A549 treated with AZD9567 at 1 μM for 4 hours (cell line): ENCODE data around the gene ANKRD29. TPM values are rescaled to one million over a fixed set of nuclear protein-coding genes. Genes with fewer than 3 reads are reported as not detected.

Experiments used
- total RNA-seq: library from RNA; stranded (reverse); fragments of 200-300 nt; extraction: Qiagen RNA extraction; gene quantifications from 5 replicates; pipeline ENCODE4 v1.2.3, GENCODE V29; 2022; ENCODE audit not compliant: insufficient read depth

Gene ANKRD29
- 14.7 to 16.9 TPM (median 16.0 TPM) in 5 replicates for total RNA-seq

GRCh38 chr18:23662309-23663263 is at the start of gene ANKRD29:
TSS of gene ANKRD29 (minus strand) at chr18:23662911. CDS start at chr18:23662730, 181 bp downstream.

GRCh38 chr18:23689031-23689615 is 26.4 kb upstream of the ANKRD29 start, which contains the start of gene LAMA3:
TSS of gene LAMA3 (plus strand) at chr18:23689453. CDS start at chr18:23689684, 231 bp downstream.

GRCh38 chr18:23586249-23587196 is 76.2 kb downstream of the ANKRD29 start, which contains the start of gene NPC1:
TSS of gene NPC1 (minus strand) at chr18:23586506. CDS start at chr18:23586343, 163 bp downstream.

Other genes with a start within 250 kb of the ANKRD29 start
- gene RIOK3, start 209.6 kb downstream of the ANKRD29 start, total RNA-seq: 25.7 to 47.3 TPM (median 29.4 TPM) in 5 replicates
- gene RMC1, start 159.4 kb downstream of the ANKRD29 start, total RNA-seq: 15.4 to 19.5 TPM (median 17.5 TPM) in 5 replicates
- gene NPC1, start 76.4 kb downstream of the ANKRD29 start, total RNA-seq: 95.1 to 157 TPM (median 113 TPM) in 5 replicates
- 47.3 to 60.0 TPM (median 55.8 TPM) in 5 replicates for gene LAMA3, start 26.5 kb upstream of the ANKRD29 start, total RNA-seq